Astrocyte of the hippocampus (primary cell): ENCODE data around the gene BSND.
A peak's percentile ranks its signal among the peaks of the same experiment; 100 is the strongest.

Experiments
- DNase-seq: peaks from one replicate; pipeline ENCODE4 v3.0.0; 2011; ENCODE audit warnings: low read depth, low spot score

Gene BSND

DNA sequence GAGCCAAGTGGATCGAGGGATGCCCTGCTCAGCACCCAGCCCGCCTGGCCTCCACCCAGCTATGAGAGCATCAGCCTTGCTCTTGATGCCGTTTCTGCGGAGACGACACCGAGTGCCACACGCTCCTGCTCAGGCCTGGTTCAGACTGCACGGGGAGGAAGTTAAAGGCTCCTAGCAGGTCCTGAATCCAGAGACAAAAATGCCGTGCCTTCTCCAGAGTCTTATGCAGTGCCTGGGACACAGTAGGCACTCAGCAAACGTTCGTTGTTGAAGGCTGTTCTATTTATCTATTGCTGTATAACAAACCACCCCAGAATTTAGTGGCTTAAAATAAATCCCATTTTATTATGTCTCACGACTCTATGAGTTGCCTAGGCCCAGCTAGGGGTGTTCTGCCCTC lies 6.8 kb upstream of the BSND start:
- DNase-seq: no peak

DNA sequence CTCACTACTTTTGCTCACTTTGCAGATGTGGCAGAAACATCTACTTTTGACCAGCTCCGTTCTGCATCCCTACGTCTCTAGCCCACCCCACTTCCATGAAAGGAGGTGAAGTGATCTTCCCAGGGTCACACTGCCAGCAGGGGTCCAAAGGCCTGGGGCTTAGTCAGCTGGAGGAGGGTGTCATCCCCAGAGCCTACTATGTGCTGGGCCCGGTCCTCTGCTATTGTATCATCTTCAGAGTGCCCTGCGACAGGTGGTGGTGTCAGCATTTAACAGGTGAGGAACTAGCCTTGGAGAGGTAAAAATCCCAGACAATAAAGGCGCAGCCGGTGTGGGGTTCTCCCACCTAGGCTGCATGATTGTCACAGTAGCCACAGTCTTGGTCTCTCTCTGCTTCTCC lies 5.6 kb upstream of the BSND start:
- no peak for DNase-seq

GRCh38 chr1:54994355-54994990 lies 4.3 kb upstream of the BSND start:
- no peak for DNase-seq

- no peak for DNase-seq
Observed at GRCh38 chr1:54995013-54995760, 3.5 kb upstream of the BSND start.

GRCh38 chr1:54995835-54996234 lies 2.9 kb upstream of the BSND start:
- DNase-seq: no peak

DNA sequence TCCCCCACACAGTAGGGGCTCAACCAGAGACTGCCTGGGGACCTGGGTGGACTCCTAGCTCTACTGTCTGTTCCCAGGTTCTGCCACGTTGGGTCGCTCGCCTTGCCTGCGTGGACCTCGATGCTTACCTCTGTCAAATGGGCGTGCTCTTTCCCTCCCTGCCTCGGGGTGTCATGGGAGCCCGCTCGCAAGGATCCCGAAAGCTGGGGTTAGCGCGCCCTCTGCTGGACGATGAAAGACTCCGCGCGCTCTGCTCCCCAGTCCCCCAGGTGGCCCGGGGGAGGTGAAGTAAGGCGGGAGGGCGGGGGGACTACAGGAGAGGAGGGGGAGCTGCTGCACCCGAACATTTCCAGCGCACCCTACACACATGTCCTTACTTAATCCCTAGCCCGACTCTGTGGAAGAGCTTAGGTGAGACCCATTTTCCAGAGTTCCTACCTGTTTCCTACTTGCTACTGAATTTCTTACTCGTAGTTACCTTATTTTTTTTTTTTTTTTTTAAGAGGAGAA lies 2.3 kb upstream of the BSND start:
- peak; percentile 81 for DNase-seq

- peak; percentile 56 for DNase-seq
Observed at GRCh38 chr1:54996869-54997710, 1.6 kb upstream of the BSND start.

GRCh38 chr1:54997711-54997986 lies 1.1 kb upstream of the BSND start:
- no peak for DNase-seq

GRCh38 chr1:54998100-54998499 lies 633 bp upstream of the BSND start:
- DNase-seq: no peak

GRCh38 chr1:55000110-55001085 lies 1.7 kb downstream of the BSND start:
- DNase-seq: no peak

DNA sequence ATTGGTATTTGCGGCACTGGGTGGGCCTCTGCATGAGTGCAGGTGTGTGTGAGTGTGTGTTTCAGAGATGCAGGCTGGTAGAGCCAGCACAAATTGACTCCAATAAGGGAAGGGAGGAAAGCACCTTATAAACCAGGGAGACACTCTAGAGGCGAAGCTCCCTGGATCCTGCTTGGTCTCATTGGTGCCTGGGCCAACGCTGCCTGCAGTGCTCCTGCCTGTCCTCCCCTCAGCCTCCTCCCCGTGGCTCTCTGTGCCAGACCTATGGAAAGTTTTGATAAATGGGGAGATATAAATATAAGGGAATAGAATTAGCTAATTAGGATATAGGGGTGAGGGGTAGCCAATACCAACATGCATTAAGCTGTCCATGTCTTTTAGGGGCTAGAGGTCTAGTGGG lies 2.6 kb downstream of the BSND start:
- no peak for DNase-seq

GRCh38 chr1:55002686-55003085 lies 4.0 kb downstream of the BSND start:
- no peak for DNase-seq

DNA sequence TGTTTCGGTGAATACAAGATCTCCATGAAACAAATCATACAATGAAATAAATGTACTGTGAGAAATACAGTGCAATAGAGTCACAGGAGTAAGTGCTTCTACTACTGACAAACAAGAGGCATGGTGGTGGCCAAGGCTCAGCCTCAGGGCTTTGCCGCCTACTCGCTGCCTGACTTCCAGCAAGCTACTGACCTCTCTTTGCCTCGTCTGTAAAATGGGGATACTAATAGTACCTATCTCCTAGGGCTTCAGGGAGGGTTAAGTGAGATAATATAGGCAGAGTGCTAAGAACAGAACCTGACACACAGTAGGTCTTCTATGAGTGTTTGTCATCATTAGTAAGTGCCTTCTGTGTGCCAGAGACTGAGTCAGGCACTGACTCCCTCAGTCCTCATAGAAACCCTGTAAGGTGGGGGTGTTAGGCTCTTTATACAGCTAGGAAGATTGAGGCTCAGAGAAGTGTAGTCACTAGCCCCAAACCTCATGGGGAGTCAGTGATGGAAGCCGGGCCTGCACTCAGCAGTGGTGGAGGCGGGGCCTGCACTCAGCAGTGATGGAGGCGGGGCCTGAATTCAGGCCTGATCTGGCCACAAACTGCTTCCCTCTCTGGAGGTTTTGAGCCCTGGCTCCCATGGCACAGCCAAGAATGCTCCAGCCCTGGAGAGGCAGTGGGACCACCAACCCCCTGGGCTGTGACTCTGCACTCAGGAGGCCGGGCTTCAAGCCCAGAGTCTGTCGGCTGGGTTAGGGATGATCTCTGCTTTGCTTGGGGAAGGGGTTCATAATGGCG lies 6.8 kb downstream of the BSND start:
- no peak for DNase-seq

DNA sequence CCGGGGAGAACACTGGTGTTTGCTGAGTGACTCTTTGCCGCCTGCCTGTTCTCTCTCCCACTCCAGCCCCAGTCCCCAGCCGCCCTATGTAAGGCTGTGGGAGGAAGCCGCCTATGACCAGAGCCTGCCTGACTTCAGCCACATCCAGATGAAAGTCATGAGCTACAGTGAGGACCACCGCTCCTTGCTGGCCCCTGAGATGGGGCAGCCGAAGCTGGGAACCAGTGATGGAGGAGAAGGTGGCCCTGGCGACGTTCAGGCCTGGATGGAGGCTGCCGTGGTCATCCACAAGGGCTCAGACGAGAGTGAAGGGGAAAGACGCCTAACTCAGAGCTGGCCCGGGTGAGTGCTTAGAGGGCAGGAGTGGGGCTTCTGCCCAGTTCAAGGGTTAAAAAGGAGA lies 8.2 kb downstream of the BSND start:
- DNase-seq: no peak

DNA sequence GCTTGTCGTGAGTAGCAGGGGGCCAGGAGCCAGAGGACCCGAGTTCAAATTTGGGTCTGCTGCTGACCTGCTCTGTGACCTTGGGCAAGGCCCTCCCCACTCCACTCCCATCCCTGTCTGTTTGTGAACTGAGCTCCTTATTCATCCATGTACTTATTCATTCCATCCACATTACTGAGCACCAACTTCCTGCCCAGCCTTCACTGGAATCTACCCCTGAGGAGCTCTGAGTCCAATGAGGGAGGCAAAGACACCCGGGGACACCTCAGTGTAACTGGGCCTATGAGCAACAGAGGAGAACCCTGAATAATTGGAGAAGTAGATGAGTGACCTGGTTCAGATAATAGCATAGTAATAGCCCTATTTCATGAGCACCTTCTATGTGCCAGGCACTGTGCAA lies 8.9 kb downstream of the BSND start:
- DNase-seq: peak; percentile 61

DNA sequence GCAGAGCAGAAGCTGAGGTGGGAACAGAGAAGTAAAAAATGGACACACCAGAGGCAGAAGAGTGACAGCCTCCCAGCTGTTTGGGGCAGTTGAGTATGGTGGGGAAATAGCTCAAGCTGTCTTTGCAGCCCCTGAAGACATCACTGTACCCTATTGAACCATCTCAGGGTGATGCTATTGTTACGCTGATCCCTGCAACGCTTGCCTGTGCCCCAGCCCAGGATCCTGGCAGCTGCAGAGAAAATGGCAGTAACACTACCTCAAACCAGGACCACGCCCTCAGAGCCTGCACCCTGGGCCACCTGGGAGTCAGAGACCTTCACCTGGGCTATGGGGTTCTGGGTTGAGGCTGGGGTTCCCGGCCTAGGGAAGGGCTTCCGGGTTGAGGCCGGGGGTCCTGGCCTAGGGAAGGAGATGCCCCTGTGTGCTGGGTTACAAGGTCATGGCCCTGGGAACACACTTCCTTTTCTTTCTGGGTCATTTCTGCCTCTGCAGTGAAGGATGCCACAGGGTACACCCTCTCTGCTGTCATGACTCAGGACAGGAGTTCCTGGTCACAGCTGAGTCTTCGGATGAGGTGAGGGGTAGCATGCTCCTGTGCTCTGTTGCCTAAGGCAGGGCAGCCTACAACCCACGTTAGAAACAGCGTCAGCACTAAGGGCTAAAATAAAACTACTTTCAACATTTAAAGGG lies 11.6 kb downstream of the BSND start:
- no peak for DNase-seq

GRCh38 chr1:55010887-55011217 lies 12.1 kb downstream of the BSND start:
- DNase-seq: no peak

DNA sequence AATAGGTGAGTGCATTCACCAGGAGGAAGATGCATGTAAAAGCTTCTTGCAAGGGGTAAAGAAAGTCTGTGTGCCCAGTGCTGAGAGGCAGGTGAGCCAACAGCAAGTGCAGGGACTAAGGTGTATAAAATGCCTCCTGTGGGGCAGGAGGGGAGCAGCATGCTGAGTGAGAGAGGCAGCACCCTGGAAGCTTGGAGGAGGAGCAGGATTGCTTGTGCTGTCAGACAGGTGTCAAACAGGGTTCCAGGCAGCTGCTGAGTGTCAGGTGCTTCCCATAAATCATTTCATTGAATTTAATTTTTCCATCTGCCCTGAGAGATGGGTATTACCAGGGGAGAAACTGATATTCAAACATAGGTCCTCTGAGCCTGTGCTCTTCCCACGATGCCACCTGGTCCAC lies 13.9 kb downstream of the BSND start:
- DNase-seq: no peak

DNA sequence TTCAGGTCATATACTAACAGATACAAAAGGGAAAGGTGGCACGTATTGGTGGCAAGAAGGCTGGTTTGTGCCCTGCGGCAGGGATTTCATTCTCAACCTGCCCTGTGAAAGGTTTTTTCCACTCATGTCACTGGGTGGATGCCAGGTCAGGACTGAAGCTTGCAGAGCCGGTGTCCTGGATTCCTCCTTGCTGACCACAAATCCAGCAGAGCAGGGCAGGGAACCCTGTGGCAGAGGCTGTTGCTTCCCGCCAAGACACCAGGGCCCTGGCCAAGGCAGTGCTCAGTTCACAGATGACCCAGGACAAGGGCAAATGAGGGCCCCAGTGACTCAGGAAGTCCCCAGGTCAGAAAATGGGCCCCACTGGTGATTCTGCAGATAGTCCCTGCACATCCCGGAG lies 16.4 kb downstream of the BSND start:
- DNase-seq: no peak
